GM10266 (cell line): Measurements from ENCODE around the gene ANKFY1.

Experiments
- DNase-seq: peaks from one replicate; pipeline ENCODE4 v3.0.0; 2012; ENCODE audit errors: extremely low spot score
- CTCF ChIP-seq: IDR thresholded peaks from 2 replicates; pipeline ENCODE4 v1.5.1; 2012; ENCODE audit warnings: mild to moderate bottlenecking, low read depth; ENCODE audit not compliant: control insufficient read depth, insufficient read depth; ENCODE audit errors: missing control alignments

ANKFY1 gene

GRCh38 chr17:4272213-4272971 lies 8.6 kb upstream of the ANKFY1 start:
- DNase-seq, result no peak
- TF ChIP-seq CTCF, result no peak

GRCh38 chr17:4270736-4271135 lies 7.0 kb upstream of the ANKFY1 start:
- TF ChIP-seq CTCF, result no peak
- DNase-seq, result no peak

GRCh38 chr17:4269915-4270314 lies 6.1 kb upstream of the ANKFY1 start:
- DNase-seq, result no peak
- TF ChIP-seq CTCF, result no peak

GRCh38 chr17:4267402-4267801 lies 3.6 kb upstream of the ANKFY1 start:
- DNase-seq, result no peak
- TF ChIP-seq CTCF, result no peak

GRCh38 chr17:4266550-4266949 lies 2.8 kb upstream of the ANKFY1 start:
- DNase-seq, result no peak
- TF ChIP-seq CTCF, result no peak

- DNase-seq, result no peak
- TF ChIP-seq CTCF, result no peak
These were observed 1.1 kb downstream of the ANKFY1 start for GRCh38 chr17:4262703-4263102.

GRCh38 chr17:4261452-4261851 lies 2.3 kb downstream of the ANKFY1 start:
- TF ChIP-seq CTCF, result no peak
- no peak for DNase-seq
